ENCODE results near the gene NMBR.

DNA sequence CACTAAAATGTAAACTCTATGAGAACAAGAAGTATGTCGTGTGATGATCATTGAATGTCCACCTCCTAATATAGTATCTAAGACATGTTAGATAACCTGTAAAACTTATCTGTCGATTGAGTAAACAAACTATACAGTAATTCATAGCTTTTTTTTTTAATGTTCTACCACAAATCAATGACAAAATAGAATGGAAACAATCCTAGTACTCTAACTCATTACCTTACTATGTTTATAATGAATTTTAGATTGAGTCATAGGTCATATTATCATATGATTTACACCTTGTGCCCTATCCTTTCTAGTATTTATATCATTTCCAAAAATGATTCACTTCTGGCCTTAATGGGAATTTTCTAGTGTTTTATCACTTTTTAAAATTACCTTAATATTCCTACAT is 6.3 kb upstream of the NMBR start:
- TF ChIP-seq POLR2A (IDR thresholded peaks at IDR 0.05; ENCODE audit: low read depth, low read length) (no peak), TAF1 (IDR thresholded peaks at IDR 0.05; ENCODE audit: borderline replicate concordance, low read depth, low read length) (no peak), POLR2AphosphoS5 (IDR thresholded peaks at IDR 0.05; ENCODE audit: low read depth, low read length) (no peak)

Measured in GM12892 (cell line).